Measurements from ENCODE around the gene TENM4.

Gene TENM4

GRCh38 chr11:78845496-78845895, 595.3 kb downstream of the TENM4 start:
- ATAC-seq (ENCODE audit: insufficient read depth, low read depth), result no peak
- no peaks in the 10 kb centered on the region for H3K4me1 ChIP-seq (ENCODE audit: insufficient read depth, low read length)
- no peaks in the 10 kb centered on the region for H3K79me2 ChIP-seq (ENCODE audit: insufficient read depth, low read length)
- no peaks in the 10 kb centered on the region for H3K36me3 ChIP-seq (ENCODE audit: insufficient read depth, low read length)
- no peaks in the 10 kb centered on the region for H4K20me1 ChIP-seq (ENCODE audit: insufficient read depth, low read length)
- no peak overlapping the region for H3K9ac ChIP-seq (ENCODE audit: low read depth, low read length)
- no peak overlapping the region for H3K4me3 ChIP-seq (ENCODE audit: low read depth in 1 of 2, low read length in 2 of 2)
- H3K27ac ChIP-seq (ENCODE audit: low read length), result no peak overlapping the region
- H3K9me3 ChIP-seq (ENCODE audit: insufficient read depth, low read length, severe bottlenecking), result no peaks in the 10 kb centered on the region
- H2AFZ ChIP-seq (ENCODE audit: low read depth, low read length), result no peak overlapping the region
- H3K4me2 ChIP-seq (ENCODE audit: insufficient read depth, low read length), result no peak overlapping the region
- TF ChIP-seq EZH2 (IDR thresholded peaks at IDR 0.05; ENCODE audit: borderline replicate concordance, low read depth, low read length, severe bottlenecking), result no peak
- no peak for TF ChIP-seq CTCF (IDR thresholded peaks at IDR 0.05; ENCODE audit: borderline replicate concordance, extremely low read depth, low read length, poor library complexity, severe bottlenecking)
- DNase-seq, result no peak
- peaks cover 12% of the 10 kb centered on the region for H3K27me3 ChIP-seq (ENCODE audit: insufficient read depth, low read length, poor library complexity)

- no peak overlapping the region for H3K27ac ChIP-seq (ENCODE audit: low read length)
- ATAC-seq (ENCODE audit: insufficient read depth, low read depth), result no peak
- DNase-seq, result no peak
- H3K4me3 ChIP-seq (ENCODE audit: low read depth in 1 of 2, low read length in 2 of 2), result no peak overlapping the region
- no peak for TF ChIP-seq CTCF (IDR thresholded peaks at IDR 0.05; ENCODE audit: borderline replicate concordance, extremely low read depth, low read length, poor library complexity, severe bottlenecking)
- no peak for TF ChIP-seq EZH2 (IDR thresholded peaks at IDR 0.05; ENCODE audit: borderline replicate concordance, low read depth, low read length, severe bottlenecking)
- H3K36me3 ChIP-seq (ENCODE audit: insufficient read depth, low read length), result no peaks in the 10 kb centered on the region
- no peak overlapping the region for H3K9ac ChIP-seq (ENCODE audit: low read depth, low read length)
- no peak overlapping the region for H2AFZ ChIP-seq (ENCODE audit: low read depth, low read length)
- no peak overlapping the region for H3K4me2 ChIP-seq (ENCODE audit: insufficient read depth, low read length)
- peaks cover 17% of the 10 kb centered on the region for H3K27me3 ChIP-seq (ENCODE audit: insufficient read depth, low read length, poor library complexity)
- H4K20me1 ChIP-seq (ENCODE audit: insufficient read depth, low read length), result no peaks in the 10 kb centered on the region
- no peaks in the 10 kb centered on the region for H3K9me3 ChIP-seq (ENCODE audit: insufficient read depth, low read length, severe bottlenecking)
- H3K79me2 ChIP-seq (ENCODE audit: insufficient read depth, low read length), result no peaks in the 10 kb centered on the region
- H3K4me1 ChIP-seq (ENCODE audit: insufficient read depth, low read length), result no peaks in the 10 kb centered on the region
Measured at GRCh38 chr11:78841456-78842060, 599.3 kb downstream of the TENM4 start.

GRCh38 chr11:78840623-78841022, 600.2 kb downstream of the TENM4 start:
- H3K4me2 ChIP-seq (ENCODE audit: insufficient read depth, low read length), result no peak overlapping the region
- TF ChIP-seq CTCF (IDR thresholded peaks at IDR 0.05; ENCODE audit: borderline replicate concordance, extremely low read depth, low read length, poor library complexity, severe bottlenecking) (no peak), EZH2 (IDR thresholded peaks at IDR 0.05; ENCODE audit: borderline replicate concordance, low read depth, low read length, severe bottlenecking) (no peak)
- no peak for ATAC-seq (ENCODE audit: insufficient read depth, low read depth)

More at GRCh38 chr11:78840623-78841022, 600.2 kb downstream of the TENM4 start:
- Histone ChIP-seq H3K27ac (ENCODE audit: low read length) (no peak overlapping the region), H3K36me3 (ENCODE audit: insufficient read depth, low read length) (no peaks in the 10 kb centered on the region), H4K20me1 (ENCODE audit: insufficient read depth, low read length) (no peaks in the 10 kb centered on the region), H3K27me3 (ENCODE audit: insufficient read depth, low read length, poor library complexity) (peaks cover 21% of the 10 kb centered on the region), H3K4me1 (ENCODE audit: insufficient read depth, low read length) (no peaks in the 10 kb centered on the region), H3K4me3 (ENCODE audit: low read depth in 1 of 2, low read length in 2 of 2) (no peak overlapping the region), H3K9me3 (ENCODE audit: insufficient read depth, low read length, severe bottlenecking) (no peaks in the 10 kb centered on the region), H3K79me2 (ENCODE audit: insufficient read depth, low read length) (no peaks in the 10 kb centered on the region), H3K9ac (ENCODE audit: low read depth, low read length) (no peak overlapping the region), H2AFZ (ENCODE audit: low read depth, low read length) (no peak overlapping the region)
- no peak for DNase-seq

Data from DND-41 (cell line).